ENCODE measurements around the gene DDIAS. TPM values are rescaled to one million over a fixed set of nuclear protein-coding genes. Genes with fewer than 3 reads are reported as not detected.

The DDIAS gene
- total and polyA plus RNA-seq, 2 donors (not counting 3 experiments of a cell fraction or from before 2014, with no cell fraction given), result 4.5 to 9.2 TPM

DNA sequence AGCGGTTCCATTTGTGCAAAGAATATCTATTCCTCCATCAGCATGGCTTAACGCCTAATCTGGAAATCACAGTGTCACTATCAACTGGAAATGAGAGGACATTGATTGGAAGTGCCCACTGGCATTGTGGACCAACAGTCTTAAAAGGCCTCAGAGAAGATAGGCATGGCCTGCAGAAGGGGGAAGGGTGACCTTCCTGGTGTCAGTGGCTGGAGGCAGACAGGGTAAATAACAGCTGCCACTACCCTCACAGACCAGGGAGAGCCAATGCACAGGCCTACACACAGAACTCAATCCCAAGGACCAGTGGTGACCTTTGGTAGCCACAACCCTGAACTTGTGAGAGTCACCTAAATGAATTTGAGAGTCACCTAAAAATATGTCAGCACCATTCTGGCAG, 36.0 kb downstream of the DDIAS start:
- POLR2A ChIA-PET, result no interaction called here

More for the DNA sequence above, 36.0 kb downstream of the DDIAS start:
- H3K9ac ChIP-seq (replicated peaks; ENCODE audit: extremely low read depth, insufficient read depth, low read length), result no peak overlapping the region
- no peak for TF ChIP-seq FOS (IDR thresholded peaks at IDR 0.05; ENCODE audit: borderline replicate concordance, insufficient read depth, low read length)
- no peak for TF ChIP-seq JUN (IDR thresholded peaks at IDR 0.05; ENCODE audit: borderline replicate concordance, insufficient read depth, insufficient read length, low read depth)
- no peak for TF ChIP-seq POLR2AphosphoS5 (IDR thresholded peaks at IDR 0.05; ENCODE audit: insufficient read depth, low read depth, low read length)
- TF ChIP-seq, protein P1, sequence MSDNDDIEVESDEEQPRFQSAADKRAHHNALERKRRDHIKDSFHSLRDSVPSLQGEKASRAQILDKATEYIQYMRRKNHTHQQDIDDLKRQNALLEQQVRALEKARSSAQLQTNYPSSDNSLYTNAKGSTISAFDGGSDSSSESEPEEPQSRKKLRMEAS (IDR thresholded peaks at IDR 0.05; ENCODE audit: insufficient read depth, insufficient read length), result no peak
- TF ChIP-seq, protein P2, sequence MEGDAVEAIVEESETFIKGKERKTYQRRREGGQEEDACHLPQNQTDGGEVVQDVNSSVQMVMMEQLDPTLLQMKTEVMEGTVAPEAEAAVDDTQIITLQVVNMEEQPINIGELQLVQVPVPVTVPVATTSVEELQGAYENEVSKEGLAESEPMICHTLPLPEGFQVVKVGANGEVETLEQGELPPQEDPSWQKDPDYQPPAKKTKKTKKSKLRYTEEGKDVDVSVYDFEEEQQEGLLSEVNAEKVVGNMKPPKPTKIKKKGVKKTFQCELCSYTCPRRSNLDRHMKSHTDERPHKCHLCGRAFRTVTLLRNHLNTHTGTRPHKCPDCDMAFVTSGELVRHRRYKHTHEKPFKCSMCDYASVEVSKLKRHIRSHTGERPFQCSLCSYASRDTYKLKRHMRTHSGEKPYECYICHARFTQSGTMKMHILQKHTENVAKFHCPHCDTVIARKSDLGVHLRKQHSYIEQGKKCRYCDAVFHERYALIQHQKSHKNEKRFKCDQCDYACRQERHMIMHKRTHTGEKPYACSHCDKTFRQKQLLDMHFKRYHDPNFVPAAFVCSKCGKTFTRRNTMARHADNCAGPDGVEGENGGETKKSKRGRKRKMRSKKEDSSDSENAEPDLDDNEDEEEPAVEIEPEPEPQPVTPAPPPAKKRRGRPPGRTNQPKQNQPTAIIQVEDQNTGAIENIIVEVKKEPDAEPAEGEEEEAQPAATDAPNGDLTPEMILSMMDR (IDR thresholded peaks at IDR 0.05; ENCODE audit: extremely low read depth in 1 of 2, insufficient read depth in 1 of 2, low read depth in 1 of 2, low read length in 2 of 2), result no peak
- TF ChIP-seq EZH2 (IDR thresholded peaks at IDR 0.05; ENCODE audit: borderline replicate concordance, low read depth, low read length, severe bottlenecking), result no peak
- no peak for TF ChIP-seq POLR2A (IDR thresholded peaks at IDR 0.05; ENCODE audit: low read depth, low read length)
- TF ChIP-seq GATA2 (IDR thresholded peaks at IDR 0.05; ENCODE audit: insufficient read depth, insufficient read length, low read depth, low read length), result no peak
- TF ChIP-seq MYC (IDR thresholded peaks at IDR 0.05; ENCODE audit: low read depth, low read length), result no peak
- no peaks in the 10 kb centered on the region for H3K36me3 ChIP-seq (ENCODE audit: control insufficient read depth in 2 of 2, extremely low read depth in 1 of 2, insufficient read depth in 2 of 2, low read length in 2 of 2)
- no peak overlapping the region for H3K4me3 ChIP-seq (replicated peaks in 1 of 3; ENCODE audit: insufficient read depth in 1 of 3, low read depth in 1 of 3, low read length in 3 of 3)
- no peak overlapping the region for H2AFZ ChIP-seq (ENCODE audit: low read depth, low read length)
- no peaks in the 10 kb centered on the region for H3K9me3 ChIP-seq (replicated peaks; ENCODE audit: control insufficient read depth, insufficient read depth, low read length)
- BruUV-seq (replicated peaks), result no TSS peak
- intact Hi-C loops (cut with micrococcal nuclease) (no loop called here), dilution Hi-C loops (cut with MboI; ENCODE audit: extremely low pct_ligation_motif_present, low sequenced_read_pairs) (no loop called here)
- no peaks in the 10 kb centered on the region for H3K27me3 ChIP-seq (ENCODE audit: control insufficient read depth in 2 of 2, insufficient read depth in 2 of 2, low read length in 2 of 2)
- no peak for FAIRE-seq
- H3K4me1 ChIP-seq (ENCODE audit: control insufficient read depth, extremely low read depth, insufficient read depth, low read length), result peaks cover 6% of the 10 kb centered on the region
- no peaks in the 10 kb centered on the region for H4K20me1 ChIP-seq (replicated peaks; ENCODE audit: control insufficient read depth, extremely low read depth, insufficient read depth, low read length)
- DNase-seq (ENCODE audit: low read depth, low spot score), result no peak
- H3K4me2 ChIP-seq (ENCODE audit: insufficient read depth, low read length), result no peak overlapping the region
- CTCF ChIA-PET, result interaction anchor here (1.2 to 1.8 kb wide), 3 partner anchors 10 to 161 kb away, joined by 3 to 9 read pairs (median 3); no protein-coding TSS in a partner anchor
- H3K27ac ChIP-seq (ENCODE audit: insufficient read depth, low read depth, low read length), result no peak overlapping the region
- no peaks in the 10 kb centered on the region for H3K9me1 ChIP-seq (replicated peaks; ENCODE audit: control insufficient read depth, extremely low read depth, insufficient read depth, low read length)
- H3K79me2 ChIP-seq (ENCODE audit: control insufficient read depth, insufficient read depth, low read length), result no peaks in the 10 kb centered on the region
